NCI-H524 treated with DMSO at 0.1 percent for 48 hours (cell line): ENCODE measurements around the gene ACSF3.

Experiments
- DNase-seq: peaks from one replicate; lab custom pipeline; 2025; lab: John Stamatoyannopoulos, UW

ACSF3 gene

GRCh38 chr16:89112377-89113151 lies 18.9 kb downstream of the ACSF3 start:
- no peak for DNase-seq

- no peak for DNase-seq
These were observed 19.5 kb downstream of the ACSF3 start for GRCh38 chr16:89113152-89113547.

- no peak for DNase-seq
These were observed 20.0 kb downstream of the ACSF3 start for GRCh38 chr16:89113661-89114060.

GRCh38 chr16:89114159-89114981 lies 20.7 kb downstream of the ACSF3 start:
- DNase-seq = no peak

GRCh38 chr16:89115216-89115861 lies 21.7 kb downstream of the ACSF3 start:
- DNase-seq = no peak

GRCh38 chr16:89116341-89117226 lies 22.9 kb downstream of the ACSF3 start:
- DNase-seq = no peak

- no peak for DNase-seq
These were observed 23.7 kb downstream of the ACSF3 start for GRCh38 chr16:89117227-89117974.

- no peak for DNase-seq
These were observed 24.3 kb downstream of the ACSF3 start for GRCh38 chr16:89117975-89118289.

- DNase-seq = no peak
These were observed 24.9 kb downstream of the ACSF3 start for GRCh38 chr16:89118361-89119165.

GRCh38 chr16:89119166-89119621 lies 25.5 kb downstream of the ACSF3 start:
- no peak for DNase-seq

- no peak for DNase-seq
These were observed 26.0 kb downstream of the ACSF3 start for GRCh38 chr16:89119661-89120141.

GRCh38 chr16:89120281-89120680 lies 26.6 kb downstream of the ACSF3 start:
- no peak for DNase-seq

GRCh38 chr16:89120921-89121351 lies 27.3 kb downstream of the ACSF3 start:
- DNase-seq = no peak

GRCh38 chr16:89121691-89122321 lies 28.2 kb downstream of the ACSF3 start:
- DNase-seq = no peak

- DNase-seq = no peak
These were observed 28.7 kb downstream of the ACSF3 start for GRCh38 chr16:89122322-89122851.

- DNase-seq = no peak
These were observed 29.6 kb downstream of the ACSF3 start for GRCh38 chr16:89123001-89123830.

GRCh38 chr16:89123831-89124100 lies 30.1 kb downstream of the ACSF3 start:
- DNase-seq = no peak

GRCh38 chr16:89129378-89129777 lies 35.7 kb downstream of the ACSF3 start:
- no peak for DNase-seq

GRCh38 chr16:89130448-89130847 lies 36.8 kb downstream of the ACSF3 start:
- DNase-seq = no peak
